Measurements from ENCODE around the gene NPHS1. TPM values are rescaled to one million over a fixed set of nuclear protein-coding genes. Genes with fewer than 3 reads are reported as not detected.
A peak's percentile ranks its signal among the peaks of the same experiment; 100 is the strongest.
"Not testable (repeated sequence)": the region's sequence is repeated elsewhere in the genome, so short reads cannot be mapped to it uniquely, and the experiment has no call there.

NPHS1 gene
- total RNA-seq, 2 experiments from 2014 or later = not detected

GRCh38 chr19:35796645-35797542 is 55.4 kb downstream of the NPHS1 start:
- no peak for ATAC-seq

GRCh38 chr19:35795564-35795963 is 56.7 kb downstream of the NPHS1 start:
- H3K27ac Mint-ChIP-seq; ATAC-seq; H3K4me1 Mint-ChIP-seq (ENCODE audit: low read depth); DNase-seq; CTCF ChIA-PET; POLR2A ChIA-PET; H3K4me3 Mint-ChIP-seq; H3K36me3 Mint-ChIP-seq (ENCODE audit: low read depth); H3K9me3 Mint-ChIP-seq (ENCODE audit: insufficient read depth): not testable (repeated sequence)
- peaks cover 29% of the 10 kb centered on the region for H3K27me3 Mint-ChIP-seq (ENCODE audit: low read depth)

More at GRCh38 chr19:35796645-35797542, 55.4 kb downstream of the NPHS1 start:
- no peak overlapping the region for H3K4me3 Mint-ChIP-seq
- H3K9me3 Mint-ChIP-seq (ENCODE audit: insufficient read depth) = no peaks in the 10 kb centered on the region
- no peak overlapping the region for H3K27ac Mint-ChIP-seq
- ChIA-PET CTCF (interaction anchor here (0.7 kb wide), 1 partner anchor 104 kb away, joined by 3 read pairs; no protein-coding TSS in a partner anchor), POLR2A (no interaction called here)
- peaks cover 2% of the 10 kb centered on the region for H3K4me1 Mint-ChIP-seq (ENCODE audit: low read depth)
- no peak for DNase-seq
- no peaks in the 10 kb centered on the region for H3K36me3 Mint-ChIP-seq (ENCODE audit: low read depth)
- H3K27me3 Mint-ChIP-seq (ENCODE audit: low read depth) = peaks cover 32% of the 10 kb centered on the region

- Mint-ChIP-seq H3K27me3 (ENCODE audit: low read depth) (peaks cover 27% of the 10 kb centered on the region), H3K36me3 (ENCODE audit: low read depth) (no peaks in the 10 kb centered on the region), H3K4me3 (no peak overlapping the region), H3K4me1 (ENCODE audit: low read depth) (peaks cover 2% of the 10 kb centered on the region), H3K9me3 (ENCODE audit: insufficient read depth) (no peaks in the 10 kb centered on the region), H3K27ac (no peak overlapping the region)
- DNase-seq = no peak
- no peak for ATAC-seq
- ChIA-PET CTCF (no interaction called here), POLR2A (no interaction called here)
Measured at GRCh38 chr19:35793381-35794165, 58.7 kb downstream of the NPHS1 start.

- H3K4me3 Mint-ChIP-seq = no peak overlapping the region
- CTCF ChIA-PET = no interaction called here
Measured at GRCh38 chr19:35792888-35793287, 59.4 kb downstream of the NPHS1 start.

GRCh38 chr19:35792312-35792711 is 60.0 kb downstream of the NPHS1 start:
- POLR2A ChIA-PET = no interaction called here
- no peaks in the 10 kb centered on the region for H3K9me3 Mint-ChIP-seq (ENCODE audit: insufficient read depth)
- H3K36me3 Mint-ChIP-seq (ENCODE audit: low read depth) = no peaks in the 10 kb centered on the region
- CTCF ChIA-PET = no interaction called here
- peaks cover 18% of the 10 kb centered on the region for H3K27me3 Mint-ChIP-seq (ENCODE audit: low read depth)
- no peaks in the 10 kb centered on the region for H3K4me1 Mint-ChIP-seq (ENCODE audit: low read depth)
- no peak for ATAC-seq
- no peak overlapping the region for H3K27ac Mint-ChIP-seq
- no peak overlapping the region for H3K4me3 Mint-ChIP-seq
- no peak for DNase-seq

More at GRCh38 chr19:35792888-35793287, 59.4 kb downstream of the NPHS1 start:
- POLR2A ChIA-PET = no interaction called here
- Mint-ChIP-seq H3K9me3 (ENCODE audit: insufficient read depth) (no peaks in the 10 kb centered on the region), H3K4me1 (ENCODE audit: low read depth) (peaks cover 2% of the 10 kb centered on the region), H3K36me3 (ENCODE audit: low read depth) (no peaks in the 10 kb centered on the region), H3K27ac (no peak overlapping the region), H3K27me3 (ENCODE audit: low read depth) (peaks cover 23% of the 10 kb centered on the region)
- DNase-seq = no peak
- ATAC-seq = no peak

GRCh38 chr19:35791814-35792279 is 60.5 kb downstream of the NPHS1 start:
- no peaks in the 10 kb centered on the region for H3K36me3 Mint-ChIP-seq (ENCODE audit: low read depth)
- DNase-seq = no peak
- no peaks in the 10 kb centered on the region for H3K4me1 Mint-ChIP-seq (ENCODE audit: low read depth)
- ChIA-PET CTCF (no interaction called here), POLR2A (no interaction called here)
- H3K27me3 Mint-ChIP-seq (ENCODE audit: low read depth) = peaks cover 14% of the 10 kb centered on the region
- no peaks in the 10 kb centered on the region for H3K9me3 Mint-ChIP-seq (ENCODE audit: insufficient read depth)
- H3K4me3 Mint-ChIP-seq = no peak overlapping the region
- no peak for ATAC-seq
- no peak overlapping the region for H3K27ac Mint-ChIP-seq

GRCh38 chr19:35790981-35791813 is 61.1 kb downstream of the NPHS1 start:
- no peaks in the 10 kb centered on the region for H3K4me1 Mint-ChIP-seq (ENCODE audit: low read depth)
- no peaks in the 10 kb centered on the region for H3K9me3 Mint-ChIP-seq (ENCODE audit: insufficient read depth)
- H3K36me3 Mint-ChIP-seq (ENCODE audit: low read depth) = no peaks in the 10 kb centered on the region
- ChIA-PET CTCF (interaction anchor here (1.0 kb wide), 1 partner anchor 140 kb away, joined by 4 read pairs; no protein-coding TSS in a partner anchor), POLR2A (no interaction called here)
- H3K27ac Mint-ChIP-seq = no peak overlapping the region
- DNase-seq = peak; percentile 36
- peaks cover 8% of the 10 kb centered on the region for H3K27me3 Mint-ChIP-seq (ENCODE audit: low read depth)
- ATAC-seq = peak; percentile 43
- H3K4me3 Mint-ChIP-seq = no peak overlapping the region

GRCh38 chr19:35789978-35790944 is 62.0 kb downstream of the NPHS1 start:
- POLR2A ChIA-PET = no interaction called here
- no peaks in the 10 kb centered on the region for H3K9me3 Mint-ChIP-seq (ENCODE audit: insufficient read depth)
- ATAC-seq (no peak), DNase-seq (no peak)
- H3K27ac Mint-ChIP-seq = no peak overlapping the region
- peaks cover 3% of the 10 kb centered on the region for H3K27me3 Mint-ChIP-seq (ENCODE audit: low read depth)
- no peak overlapping the region for H3K4me3 Mint-ChIP-seq
- CTCF ChIA-PET = interaction anchor here (1.0 to 1.8 kb wide), 2 partner anchors 29 to 141 kb away, joined by 4 read pairs; no protein-coding TSS in a partner anchor
- no peaks in the 10 kb centered on the region for H3K4me1 Mint-ChIP-seq (ENCODE audit: low read depth)
- no peaks in the 10 kb centered on the region for H3K36me3 Mint-ChIP-seq (ENCODE audit: low read depth)

GRCh38 chr19:35789195-35789977 is 62.9 kb downstream of the NPHS1 start:
- H3K36me3 Mint-ChIP-seq (ENCODE audit: low read depth) = no peaks in the 10 kb centered on the region
- DNase-seq (no peak), ATAC-seq (no peak)
- H3K9me3 Mint-ChIP-seq (ENCODE audit: insufficient read depth) = no peaks in the 10 kb centered on the region
- peaks cover 3% of the 10 kb centered on the region for H3K27me3 Mint-ChIP-seq (ENCODE audit: low read depth)
- H3K4me1 Mint-ChIP-seq (ENCODE audit: low read depth) = no peaks in the 10 kb centered on the region
- ChIA-PET CTCF (interaction anchor here (1.8 kb wide), 1 partner anchor 30 kb away, joined by 4 read pairs; no protein-coding TSS in a partner anchor), POLR2A (no interaction called here)
- no peak overlapping the region for H3K4me3 Mint-ChIP-seq
- no peak overlapping the region for H3K27ac Mint-ChIP-seq

GRCh38 chr19:35788205-35788960 is 63.9 kb downstream of the NPHS1 start:
- H3K27me3 Mint-ChIP-seq (ENCODE audit: low read depth) = peaks cover 3% of the 10 kb centered on the region
- no peaks in the 10 kb centered on the region for H3K9me3 Mint-ChIP-seq (ENCODE audit: insufficient read depth)
- DNase-seq (no peak), ATAC-seq (no peak)
- ChIA-PET POLR2A (no interaction called here), CTCF (interaction anchor here (1.8 kb wide), 1 partner anchor 31 kb away, joined by 4 read pairs; no protein-coding TSS in a partner anchor)
- H3K4me3 Mint-ChIP-seq = no peak overlapping the region
- H3K4me1 Mint-ChIP-seq (ENCODE audit: low read depth) = no peaks in the 10 kb centered on the region
- no peak overlapping the region for H3K27ac Mint-ChIP-seq
- peaks cover under 1% of the 10 kb centered on the region for H3K36me3 Mint-ChIP-seq (ENCODE audit: low read depth)
